ENCODE measurements around the gene FILIP1. TPM values are rescaled to one million over a fixed set of nuclear protein-coding genes. Genes with fewer than 3 reads are reported as not detected.

Gene FILIP1
- polyA plus RNA-seq, 3 donors = not detected

DNA sequence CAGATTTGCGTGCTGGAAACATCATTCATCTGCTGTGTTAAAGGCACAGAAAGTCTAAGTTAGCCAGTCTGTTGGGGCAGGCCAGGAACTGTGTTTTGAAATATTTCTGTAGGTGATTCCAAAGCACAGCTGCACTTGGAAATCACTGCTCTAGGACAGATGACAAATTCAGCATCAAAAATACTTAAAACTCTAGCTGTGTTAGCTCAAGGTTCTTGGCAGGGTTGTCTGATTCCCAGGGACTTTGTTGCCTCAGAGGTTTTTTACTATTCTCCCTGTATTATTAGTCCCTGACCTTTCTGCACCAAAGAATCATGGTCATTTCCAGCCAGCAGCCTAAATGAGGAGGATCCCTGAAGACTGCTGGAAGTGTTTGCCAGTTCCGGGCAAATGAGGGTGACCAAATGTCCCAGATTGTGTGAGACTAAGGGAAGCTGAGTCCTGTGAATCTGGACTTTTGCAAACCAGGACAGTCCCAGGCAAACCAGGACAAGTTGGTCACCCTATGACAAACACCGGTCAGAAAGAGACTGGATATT lies 124.7 kb downstream of the FILIP1 start:
- WGBS (ENCODE audit: insufficient coverage) = 95% methylated on average over 3 of the region's 3 CpGs
- Histone ChIP-seq H3K4me3 (replicated peaks in 1 of 3; ENCODE audit: low read depth in 2 of 3, low read length in 3 of 3) (no peak overlapping the region), H3K9me3 (replicated peaks in 1 of 2; ENCODE audit: control insufficient read depth in 1 of 2, insufficient read depth in 1 of 2, low read length in 2 of 2) (no peaks in the 10 kb centered on the region), H3K79me2 (ENCODE audit: insufficient read depth, low read length) (no peaks in the 10 kb centered on the region), H4K20me1 (ENCODE audit: insufficient read depth, low read length) (no peaks in the 10 kb centered on the region), H3K27me3 (ENCODE audit: control insufficient read depth in 2 of 2, insufficient read depth in 2 of 2, low read length in 2 of 2) (no peaks in the 10 kb centered on the region), H3K36me3 (replicated peaks in 1 of 2; ENCODE audit: control insufficient read depth in 1 of 2, insufficient read depth in 2 of 2, low read length in 2 of 2) (no peaks in the 10 kb centered on the region), H3K9ac (ENCODE audit: insufficient read depth, low read length, poor library complexity, severe bottlenecking) (no peak overlapping the region), H3K4me2 (replicated peaks; ENCODE audit: extremely low read depth, low read length, poor library complexity, severe bottlenecking) (no peak overlapping the region), H2AFZ (ENCODE audit: insufficient read depth, low read depth, low read length, poor library complexity, severe bottlenecking) (no peak overlapping the region), H3K27ac (ENCODE audit: low read depth in 1 of 2, low read length in 2 of 2) (no peak overlapping the region), H3K4me1 (ENCODE audit: control insufficient read depth in 1 of 2, insufficient read depth in 2 of 2, low read length in 2 of 2) (no peaks in the 10 kb centered on the region)
- TF ChIP-seq, protein P1, sequence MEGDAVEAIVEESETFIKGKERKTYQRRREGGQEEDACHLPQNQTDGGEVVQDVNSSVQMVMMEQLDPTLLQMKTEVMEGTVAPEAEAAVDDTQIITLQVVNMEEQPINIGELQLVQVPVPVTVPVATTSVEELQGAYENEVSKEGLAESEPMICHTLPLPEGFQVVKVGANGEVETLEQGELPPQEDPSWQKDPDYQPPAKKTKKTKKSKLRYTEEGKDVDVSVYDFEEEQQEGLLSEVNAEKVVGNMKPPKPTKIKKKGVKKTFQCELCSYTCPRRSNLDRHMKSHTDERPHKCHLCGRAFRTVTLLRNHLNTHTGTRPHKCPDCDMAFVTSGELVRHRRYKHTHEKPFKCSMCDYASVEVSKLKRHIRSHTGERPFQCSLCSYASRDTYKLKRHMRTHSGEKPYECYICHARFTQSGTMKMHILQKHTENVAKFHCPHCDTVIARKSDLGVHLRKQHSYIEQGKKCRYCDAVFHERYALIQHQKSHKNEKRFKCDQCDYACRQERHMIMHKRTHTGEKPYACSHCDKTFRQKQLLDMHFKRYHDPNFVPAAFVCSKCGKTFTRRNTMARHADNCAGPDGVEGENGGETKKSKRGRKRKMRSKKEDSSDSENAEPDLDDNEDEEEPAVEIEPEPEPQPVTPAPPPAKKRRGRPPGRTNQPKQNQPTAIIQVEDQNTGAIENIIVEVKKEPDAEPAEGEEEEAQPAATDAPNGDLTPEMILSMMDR (IDR thresholded peaks at IDR 0.05) = no peak
- Mint-ChIP-seq H3K27me3 (ENCODE audit: low read depth in 3 of 3) (peaks cover 0 to 4% (median 2%) of the 10 kb centered on the region in 3 donors), H3K36me3 (no peaks in the 10 kb centered on the region), H3K4me3 (no peak overlapping the region), H3K4me1 (no peaks in the 10 kb centered on the region), H3K9me3 (peaks cover 0 to 3% (median 2%) of the 10 kb centered on the region in 7 donors), H3K27ac (no peak overlapping the region)
- no peak for DNase-seq
- intact Hi-C loops (cut with micrococcal nuclease) = no loop called here

DNA sequence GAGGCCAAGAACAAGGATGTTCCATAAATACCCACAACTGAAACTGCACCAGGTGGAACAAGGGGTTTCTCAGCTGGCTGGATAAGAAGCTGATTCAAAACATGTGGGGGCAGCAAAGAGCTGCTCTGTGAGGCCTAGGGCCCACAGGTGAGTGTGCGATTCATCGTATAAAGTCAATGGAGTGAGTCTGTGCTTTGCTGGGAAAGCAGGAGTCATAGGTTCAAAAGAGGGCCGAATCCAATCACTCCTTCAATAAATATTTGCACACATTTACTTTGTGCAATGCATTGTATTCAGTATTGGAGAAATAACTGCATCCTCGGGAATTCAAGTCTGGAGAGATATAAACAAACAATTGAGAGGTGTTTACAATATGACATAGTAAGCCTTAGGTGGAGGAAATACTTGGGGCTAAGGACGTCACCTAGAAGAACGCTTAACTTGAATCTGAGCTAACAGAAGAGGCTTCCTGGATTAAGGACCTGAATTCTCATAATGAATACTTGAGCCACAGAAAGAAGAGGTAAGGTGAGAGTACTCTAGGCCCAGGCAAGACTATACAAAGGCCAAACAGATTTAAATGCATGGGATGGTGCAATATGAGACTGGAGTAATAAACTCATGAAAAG lies 125.3 kb downstream of the FILIP1 start:
- Histone ChIP-seq H3K36me3 (replicated peaks in 1 of 2; ENCODE audit: control insufficient read depth in 1 of 2, insufficient read depth in 2 of 2, low read length in 2 of 2) (no peaks in the 10 kb centered on the region), H3K4me2 (replicated peaks; ENCODE audit: extremely low read depth, low read length, poor library complexity, severe bottlenecking) (no peak overlapping the region), H4K20me1 (ENCODE audit: insufficient read depth, low read length) (no peaks in the 10 kb centered on the region), H3K9ac (ENCODE audit: insufficient read depth, low read length, poor library complexity, severe bottlenecking) (no peak overlapping the region), H3K9me3 (replicated peaks in 1 of 2; ENCODE audit: control insufficient read depth in 1 of 2, insufficient read depth in 1 of 2, low read length in 2 of 2) (no peaks in the 10 kb centered on the region), H3K79me2 (ENCODE audit: insufficient read depth, low read length) (no peaks in the 10 kb centered on the region), H2AFZ (ENCODE audit: insufficient read depth, low read depth, low read length, poor library complexity, severe bottlenecking) (no peak overlapping the region), H3K27ac (ENCODE audit: low read depth in 1 of 2, low read length in 2 of 2) (no peak overlapping the region), H3K4me3 (replicated peaks in 1 of 3; ENCODE audit: low read depth in 2 of 3, low read length in 3 of 3) (no peak overlapping the region), H3K27me3 (ENCODE audit: control insufficient read depth in 2 of 2, insufficient read depth in 2 of 2, low read length in 2 of 2) (no peaks in the 10 kb centered on the region), H3K4me1 (ENCODE audit: control insufficient read depth in 1 of 2, insufficient read depth in 2 of 2, low read length in 2 of 2) (no peaks in the 10 kb centered on the region)
- intact Hi-C loops (cut with micrococcal nuclease) = no loop called here
- Mint-ChIP-seq H3K27ac (no peak overlapping the region), H3K36me3 (no peaks in the 10 kb centered on the region), H3K4me1 (no peaks in the 10 kb centered on the region), H3K27me3 (ENCODE audit: low read depth in 3 of 3) (peaks cover 0 to 4% (median 2%) of the 10 kb centered on the region in 3 donors), H3K9me3 (peaks cover 0 to 3% (median 2%) of the 10 kb centered on the region in 7 donors), H3K4me3 (no peak overlapping the region)
- TF ChIP-seq, protein P1 (IDR thresholded peaks at IDR 0.05) = no peak
- WGBS (ENCODE audit: insufficient coverage) = 98% methylated on average over 4 of the region's 6 CpGs
- DNase-seq = no peak
